H4 (cell line): ENCODE measurements around the gene CXCL8. TPM values are rescaled to one million over a fixed set of nuclear protein-coding genes. Genes with fewer than 3 reads are reported as not detected.

ENCODE experiments used
- DNase-seq: peaks from one replicate; pipeline ENCODE4 v3.0.0-alpha.2; 2015; ENCODE audit warnings: low spot score
- total RNA-seq: library from RNA; depleted of rRNA; stranded (reverse); fragments of >200 nt; shearing (Covaris generic); gene quantifications from 2 replicates; pipeline ENCODE4 v1.2.3, GENCODE V29; 2014

The CXCL8 gene
- total RNA-seq, 1 experiment from 2014 or later, result 45.3 TPM

- no peak for DNase-seq
These were observed 21.7 kb upstream of the CXCL8 start for GRCh38 chr4:73718375-73719373.

GRCh38 chr4:73721435-73721834, 18.9 kb upstream of the CXCL8 start:
- no peak for DNase-seq

GRCh38 chr4:73721909-73722308, 18.5 kb upstream of the CXCL8 start:
- no peak for DNase-seq

GRCh38 chr4:73723023-73723422, 17.3 kb upstream of the CXCL8 start:
- DNase-seq, result peak; percentile 46

GRCh38 chr4:73723928-73724327, 16.4 kb upstream of the CXCL8 start:
- no peak for DNase-seq

- DNase-seq, result no peak
These were observed 14.9 kb upstream of the CXCL8 start for GRCh38 chr4:73725510-73725909.

GRCh38 chr4:73725985-73726384, 14.4 kb upstream of the CXCL8 start:
- peak; percentile 79 for DNase-seq

- no peak for DNase-seq
These were observed 12.7 kb upstream of the CXCL8 start for GRCh38 chr4:73727685-73728084.

- DNase-seq, result no peak
These were observed 12.2 kb upstream of the CXCL8 start for GRCh38 chr4:73728091-73728741.

GRCh38 chr4:73729534-73730165, 10.7 kb upstream of the CXCL8 start:
- peak; percentile 74 for DNase-seq

- DNase-seq, result peak; percentile 25
These were observed 10.1 kb upstream of the CXCL8 start for GRCh38 chr4:73730292-73730691.

- DNase-seq, result no peak
These were observed 9.5 kb upstream of the CXCL8 start for GRCh38 chr4:73730867-73731266.

- no peak for DNase-seq
These were observed 8.3 kb upstream of the CXCL8 start for GRCh38 chr4:73731968-73732610.

- no peak for DNase-seq
These were observed 7.5 kb upstream of the CXCL8 start for GRCh38 chr4:73732759-73733431.

- no peak for DNase-seq
These were observed 5.8 kb upstream of the CXCL8 start for GRCh38 chr4:73734530-73735001.

- DNase-seq, result peak; percentile 81
These were observed 5.1 kb upstream of the CXCL8 start for GRCh38 chr4:73735231-73735630.

- no peak for DNase-seq
These were observed 821 bp downstream of the CXCL8 start for GRCh38 chr4:73741031-73741749.

- no peak for DNase-seq
These were observed 1.6 kb downstream of the CXCL8 start for GRCh38 chr4:73741750-73742489.

- no peak for DNase-seq
These were observed 2.3 kb downstream of the CXCL8 start for GRCh38 chr4:73742490-73743160.
